HG03457 (cell line): ENCODE data around the gene VPS54.
"Not testable (repeated sequence)": the region's sequence is repeated elsewhere in the genome, so short reads cannot be mapped to it uniquely, and the experiment has no call there.

Experiments used
- ATAC-seq: cut with Tn5 transposase; IDR thresholded peaks from one replicate; pipeline ENCODE4 v1.9.1; 2021; ENCODE audit warnings: moderate number of reproducible peaks; ENCODE audit not compliant: unreplicated experiment

VPS54 gene

DNA sequence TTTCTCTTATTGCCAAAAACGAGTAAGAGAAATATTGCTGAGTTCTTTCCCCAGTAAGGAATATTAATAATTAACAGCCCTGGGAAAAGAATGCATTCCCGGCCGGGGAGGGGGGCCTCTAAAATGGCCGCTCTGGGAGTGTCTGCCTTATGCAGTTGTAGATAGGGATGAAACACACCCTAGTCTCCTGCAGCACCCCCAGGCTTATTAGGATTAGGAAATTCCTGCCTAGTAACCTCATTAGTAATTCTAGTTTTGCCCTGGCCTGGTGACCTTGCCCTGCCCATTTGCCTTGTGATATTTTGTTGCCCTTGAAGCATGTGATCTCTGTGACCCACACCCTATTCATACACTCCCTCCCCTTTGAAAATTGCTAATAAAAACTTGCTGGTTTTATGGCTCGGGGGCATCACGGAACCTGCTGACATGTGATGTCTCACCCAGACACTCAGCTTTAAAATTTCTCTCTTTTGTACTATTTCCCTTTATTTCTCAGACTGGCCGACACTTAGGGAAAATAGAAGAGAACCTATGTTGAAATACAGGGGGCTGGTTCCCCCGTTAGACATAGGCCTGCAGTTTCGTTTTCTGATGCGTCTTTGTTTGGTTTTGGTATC is 22.5 kb downstream of the VPS54 start:
- ATAC-seq: not testable (repeated sequence)

DNA sequence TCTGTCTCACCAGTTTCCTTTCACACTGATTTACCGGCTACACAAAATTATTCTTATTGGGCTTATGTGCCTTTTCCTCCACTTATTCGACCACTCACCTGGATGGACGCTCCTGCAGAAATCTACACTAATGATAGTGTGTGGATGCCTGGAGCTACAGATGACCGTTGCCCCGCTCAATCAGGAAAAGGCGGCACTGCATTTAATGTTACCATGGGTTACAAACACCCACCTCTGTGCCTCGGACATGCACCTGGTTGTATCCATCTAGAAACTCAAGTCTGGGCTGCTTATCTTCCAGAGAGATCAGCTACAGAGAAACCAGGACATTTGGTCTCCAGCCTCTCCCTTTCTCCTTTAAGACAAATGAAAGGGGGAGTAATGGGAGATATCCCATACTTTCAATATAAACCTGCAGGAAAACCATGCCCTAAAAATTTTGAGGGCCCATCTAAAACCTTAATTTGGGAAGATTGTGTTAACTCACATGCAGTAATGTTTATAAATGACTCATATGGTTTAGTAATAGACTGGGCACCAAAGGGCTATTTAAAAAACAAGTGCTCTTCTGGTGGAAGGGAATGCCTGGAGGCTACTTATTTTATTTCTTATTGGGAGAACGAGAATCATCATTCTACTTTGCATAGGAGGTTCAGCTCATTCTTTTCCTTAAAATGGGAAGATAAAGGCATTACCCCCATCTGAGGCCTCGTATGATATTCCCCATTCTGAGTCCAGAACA is 24.7 kb downstream of the VPS54 start:
- ATAC-seq: not testable (repeated sequence)

DNA sequence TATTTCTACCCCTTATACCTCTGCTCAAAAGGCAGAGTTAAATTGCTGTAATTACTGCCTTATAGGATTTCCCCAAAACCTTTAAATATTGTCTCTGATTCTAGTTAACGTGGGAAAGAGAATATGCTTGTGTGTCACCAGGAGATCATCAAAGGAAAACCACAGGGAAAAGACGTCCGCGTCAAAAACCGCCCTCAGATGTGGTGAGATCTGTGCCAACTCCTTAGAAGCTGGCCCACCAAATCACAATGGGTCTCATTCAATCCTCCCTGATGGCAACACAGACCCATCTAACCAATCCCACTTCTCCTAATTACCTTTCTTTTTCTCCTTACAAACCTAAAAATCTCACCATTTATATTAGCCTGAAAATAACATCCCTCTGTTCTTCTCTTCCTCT is 25.4 kb downstream of the VPS54 start:
- ATAC-seq: no peak

DNA sequence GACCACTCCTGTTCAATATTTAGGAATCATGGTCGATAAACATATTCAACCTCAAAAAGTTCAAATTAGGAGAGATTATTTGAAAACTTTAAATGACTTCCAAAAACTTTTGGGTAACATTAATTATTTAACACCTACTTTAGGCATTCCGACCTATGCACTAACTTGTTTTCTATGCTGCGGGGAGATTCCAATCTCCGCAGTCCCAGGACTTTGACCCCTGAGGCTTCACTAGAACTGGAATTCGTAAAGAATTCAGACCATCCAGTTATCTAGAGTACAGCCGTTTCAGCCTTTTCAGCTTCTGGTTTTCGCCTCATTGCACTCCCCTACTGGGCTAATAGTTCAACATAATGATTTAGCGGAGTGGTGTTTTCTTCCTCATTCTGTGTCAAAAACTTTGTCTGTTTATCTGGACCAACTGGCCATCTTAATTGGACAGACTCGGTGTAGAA is 26.1 kb downstream of the VPS54 start:
- ATAC-seq: not testable (repeated sequence)

DNA sequence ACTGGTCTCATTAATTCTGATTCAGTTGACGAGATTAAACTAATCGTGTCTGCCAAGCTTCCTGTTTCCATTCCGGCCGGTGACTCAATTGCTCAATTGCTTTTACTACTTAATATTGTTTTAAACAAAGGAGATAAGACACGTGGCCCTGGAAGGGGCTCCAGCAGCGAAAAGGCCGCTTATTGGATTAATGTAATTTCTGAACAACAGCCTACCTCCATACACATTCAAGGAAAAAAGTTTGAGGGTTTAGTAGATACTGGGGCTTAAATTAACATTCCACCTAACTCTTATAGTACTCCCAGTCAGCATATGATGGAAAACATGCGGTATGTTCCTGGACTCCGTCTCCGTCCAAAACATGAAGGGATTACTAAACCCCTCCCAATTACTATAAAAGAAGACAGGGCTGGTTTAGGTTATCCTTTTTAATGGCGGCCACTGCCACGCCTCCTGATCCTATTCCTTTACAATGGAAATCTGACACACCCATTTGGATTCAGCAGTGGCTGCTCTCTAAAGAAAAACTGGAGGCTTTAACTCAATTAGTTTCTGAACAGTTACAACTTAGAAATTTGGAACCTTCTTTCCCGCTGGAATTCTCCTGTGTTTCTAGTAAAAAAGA is 27.1 kb downstream of the VPS54 start:
- ATAC-seq: no peak

DNA sequence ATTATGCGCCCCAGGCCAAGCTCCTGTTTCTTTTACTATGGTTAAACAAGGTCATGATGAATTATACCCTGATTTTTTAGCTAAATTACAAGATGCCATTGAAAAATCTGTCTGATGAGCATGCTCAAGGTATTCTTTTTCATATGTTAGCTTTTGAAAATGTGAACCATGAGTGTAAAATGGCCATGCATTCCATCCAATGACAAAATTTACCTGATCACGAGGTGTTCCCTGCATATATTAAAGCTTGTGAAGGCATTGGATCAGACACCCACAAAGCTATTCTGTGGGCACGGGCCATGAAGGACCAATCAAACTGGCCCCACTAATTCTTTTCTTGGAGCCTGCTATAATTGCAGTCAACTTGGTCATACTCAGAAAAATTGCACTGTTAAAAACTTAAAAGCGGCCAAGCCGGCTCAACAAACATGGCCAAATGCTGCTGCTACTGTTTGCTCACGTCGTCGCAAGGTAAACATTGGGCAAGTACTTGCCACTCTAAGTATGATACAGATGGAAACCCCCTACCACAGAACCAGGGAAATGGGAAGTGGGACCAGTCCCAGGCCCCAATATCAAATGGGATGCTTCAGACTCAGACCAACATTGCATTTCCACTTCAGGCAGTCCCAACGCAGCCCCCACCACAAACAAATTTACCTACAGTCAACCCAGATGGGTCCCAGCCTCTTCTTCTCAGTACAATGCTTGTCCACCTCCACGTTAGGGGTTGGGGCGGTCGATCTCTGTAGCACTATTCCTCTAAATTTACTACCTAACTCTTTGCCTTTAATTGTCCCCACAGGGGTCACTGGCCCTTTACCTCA is 27.8 kb downstream of the VPS54 start:
- ATAC-seq: not testable (repeated sequence)

DNA sequence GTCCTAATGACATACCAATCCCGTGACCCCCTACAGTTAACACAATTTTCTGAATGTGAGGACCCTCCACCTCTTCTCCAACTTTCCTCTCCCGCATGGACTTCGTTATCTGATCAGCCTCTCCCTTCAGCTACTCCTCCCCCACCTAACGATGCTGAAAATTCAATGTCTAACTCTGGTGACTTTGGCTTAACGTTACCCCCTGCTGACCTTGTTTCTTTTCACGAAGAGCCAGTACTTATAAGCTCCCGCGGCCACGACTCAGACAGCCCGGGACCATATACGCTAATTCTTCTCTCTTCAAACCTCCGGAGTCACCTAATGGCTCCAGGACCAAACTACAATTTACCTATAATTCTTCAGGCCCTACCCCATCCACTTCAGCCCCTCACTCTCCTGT is 29.2 kb downstream of the VPS54 start:
- ATAC-seq: no peak

DNA sequence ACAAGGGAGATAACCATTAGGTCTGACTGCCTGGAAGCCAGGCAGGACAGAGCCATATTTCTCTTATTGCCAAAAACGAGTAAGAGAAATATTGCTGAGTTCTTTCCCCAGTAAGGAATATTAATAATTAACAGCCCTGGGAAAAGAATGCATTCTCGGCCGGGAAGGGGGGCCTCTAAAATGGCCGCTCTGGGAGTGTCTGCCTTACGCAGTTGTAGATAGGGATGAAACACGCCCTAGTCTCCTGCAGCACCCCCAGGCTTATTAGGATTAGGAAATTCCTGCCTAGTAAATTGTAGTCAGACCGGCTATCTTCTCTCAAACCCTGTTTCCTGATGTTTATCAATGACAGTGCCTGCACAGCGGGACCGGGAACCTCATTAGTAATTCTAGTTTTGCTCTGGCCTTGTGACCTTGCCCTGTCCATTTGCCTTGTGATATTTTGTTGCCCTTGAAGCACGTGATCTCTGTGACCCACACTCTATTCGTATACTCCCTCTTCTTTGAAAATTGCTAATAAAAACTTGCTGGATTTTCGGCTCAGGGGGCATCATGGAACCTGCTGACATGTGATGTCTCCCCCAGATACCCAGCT is 30.3 kb downstream of the VPS54 start:
- not testable (repeated sequence) for ATAC-seq

DNA sequence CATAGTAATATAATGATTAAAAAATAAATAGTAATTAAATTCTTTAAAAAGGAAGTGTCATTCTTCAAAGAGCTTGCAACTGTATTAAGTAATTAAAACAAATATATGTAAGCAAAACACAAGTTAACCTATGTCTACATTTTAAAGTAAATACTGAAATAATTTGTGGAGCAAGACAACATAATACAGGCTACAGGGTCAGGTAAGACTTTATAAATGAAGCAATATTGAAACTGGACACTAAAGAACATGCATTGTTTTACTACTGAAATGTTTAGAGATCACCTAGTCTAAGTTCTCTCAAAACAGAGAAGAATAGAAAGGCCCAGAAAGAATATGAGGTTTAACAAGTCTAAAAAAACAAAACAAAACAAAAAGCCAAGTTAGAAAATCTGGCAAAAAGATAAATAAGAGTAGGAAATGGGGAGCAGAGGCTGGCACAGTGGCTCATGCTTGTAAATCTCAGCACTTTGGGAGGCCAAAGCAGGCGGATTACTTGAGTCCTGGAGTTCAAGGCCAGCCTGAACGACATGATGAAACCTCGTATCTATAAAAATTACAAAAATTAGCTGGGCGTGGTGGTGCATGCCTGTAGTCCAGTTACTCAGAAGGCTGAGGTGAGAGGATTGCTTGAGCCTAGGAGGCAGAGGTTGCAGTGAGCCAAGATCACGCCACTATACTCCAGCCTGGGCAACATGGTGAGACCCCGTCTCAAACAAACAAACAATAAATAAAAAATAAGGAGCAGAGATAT is 34.4 kb downstream of the VPS54 start:
- no peak for ATAC-seq

DNA sequence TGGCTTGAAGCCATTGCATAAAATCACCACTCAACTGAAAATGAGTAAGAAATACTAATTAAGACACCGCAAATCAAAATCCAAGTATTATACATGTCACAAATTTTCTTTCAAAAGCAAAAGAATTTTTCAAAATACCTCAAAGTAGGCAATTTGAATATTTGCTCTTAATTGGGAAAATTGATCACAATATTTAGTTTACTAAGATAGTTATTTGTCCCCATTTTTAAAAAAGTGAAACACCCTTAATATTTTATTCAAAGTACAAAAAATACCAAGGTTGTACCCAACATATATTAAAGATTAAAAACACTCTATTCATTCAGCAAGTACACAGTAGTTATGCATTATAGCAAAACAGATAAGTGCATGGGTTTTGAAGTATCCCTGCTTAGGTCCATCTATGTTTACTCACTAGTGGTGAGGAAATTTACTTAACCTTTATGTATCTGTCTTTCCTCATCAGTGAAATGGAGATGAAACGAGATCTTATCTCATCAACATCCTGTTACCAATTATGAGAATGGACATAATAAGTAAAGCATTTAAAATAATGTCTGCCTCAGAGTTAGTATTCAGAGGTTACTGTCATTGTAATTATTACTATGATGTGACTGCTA is 35.1 kb downstream of the VPS54 start:
- no peak for ATAC-seq

DNA sequence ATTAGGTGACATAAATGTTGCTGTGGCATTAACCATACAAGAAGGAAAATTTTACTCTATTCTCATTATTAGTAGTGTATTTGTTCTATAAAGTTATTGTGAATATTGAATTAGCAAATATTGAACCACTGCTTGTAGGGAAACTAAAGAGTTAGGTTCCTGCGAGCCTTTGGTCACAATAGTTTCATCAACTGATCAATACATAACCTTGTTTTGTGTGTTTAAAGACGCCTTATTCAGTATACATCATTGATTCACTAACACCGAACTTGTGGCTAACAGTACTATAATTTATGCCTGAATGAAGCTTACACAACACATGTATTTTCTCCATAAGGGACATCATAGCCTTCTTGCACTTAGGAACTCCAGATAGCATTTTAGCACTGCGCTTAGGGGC is 36.9 kb downstream of the VPS54 start:
- ATAC-seq: no peak

DNA sequence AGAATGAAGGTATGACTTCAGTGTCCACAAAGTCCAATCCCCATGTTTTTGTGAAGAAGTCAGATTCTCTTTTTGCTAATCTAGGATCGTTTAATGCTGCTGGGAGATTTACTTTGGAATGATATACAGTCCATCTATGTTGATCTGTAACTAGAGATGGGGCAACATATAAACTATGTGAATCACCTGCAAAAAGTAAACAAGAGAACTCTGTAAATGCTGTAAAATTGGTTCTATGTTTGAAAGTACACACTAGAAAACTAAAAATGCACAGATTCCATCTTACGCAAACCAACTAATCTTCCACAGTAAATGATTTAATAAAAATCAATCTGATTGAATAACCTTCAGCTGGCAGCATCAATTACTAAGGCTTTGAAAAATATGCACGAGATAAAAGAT is 37.5 kb downstream of the VPS54 start:
- ATAC-seq: no peak

DNA sequence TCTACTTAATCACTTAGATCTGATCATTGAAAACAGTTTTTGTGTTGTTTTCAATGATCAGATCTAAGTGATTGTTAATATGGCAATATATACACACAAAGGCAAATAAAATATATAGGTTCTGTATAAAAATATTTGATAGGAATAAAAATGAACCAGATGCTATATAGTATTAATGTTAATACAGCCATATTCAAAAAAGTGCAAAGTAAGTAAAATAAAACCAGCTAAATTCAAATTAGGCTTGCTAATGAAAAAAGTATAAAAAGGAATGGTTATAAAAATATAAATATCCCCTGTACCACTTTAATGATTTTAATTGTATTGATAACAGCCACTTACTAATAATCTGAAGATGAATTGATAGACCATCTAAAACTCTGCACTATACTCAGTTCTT is 38.4 kb downstream of the VPS54 start:
- no peak for ATAC-seq

DNA sequence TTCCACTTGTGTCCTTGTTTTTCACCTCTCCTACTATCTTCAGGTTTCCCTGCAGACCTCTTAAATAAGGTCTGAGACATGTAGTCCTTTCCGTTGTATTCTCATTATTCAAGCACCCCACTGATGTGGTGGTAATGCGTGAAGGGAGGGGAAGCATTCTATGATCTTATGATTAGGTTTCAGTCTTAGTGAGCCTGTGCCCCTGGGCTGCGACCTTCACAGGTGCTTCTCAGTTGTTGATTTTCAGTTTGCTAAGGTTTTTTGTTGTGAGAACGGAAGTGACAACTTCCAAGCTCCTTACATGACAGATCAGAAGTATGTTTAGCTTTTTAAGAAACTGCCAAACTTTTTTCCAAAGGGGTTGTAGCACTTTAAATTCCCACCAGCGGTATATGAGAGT is 41.3 kb downstream of the VPS54 start:
- peak; percentile 75 for ATAC-seq

DNA sequence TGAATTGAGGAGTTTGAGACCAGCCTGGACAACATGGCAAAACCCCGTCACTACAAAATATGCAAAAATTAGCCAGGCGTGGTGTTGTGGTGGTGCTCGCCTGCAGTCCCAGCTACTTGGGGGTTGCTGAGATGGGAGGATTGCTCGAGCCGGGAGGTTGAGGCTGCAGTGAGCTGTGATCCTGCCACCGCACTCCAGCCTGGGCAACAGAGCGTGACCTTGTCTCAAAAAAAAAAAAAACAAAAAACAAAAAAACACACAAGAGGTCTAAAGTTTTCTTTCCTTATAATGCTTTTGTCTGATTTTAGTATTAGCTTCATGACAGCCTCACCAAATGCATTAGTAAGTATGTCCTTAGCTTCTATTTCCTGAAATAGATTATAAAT is 43.1 kb downstream of the VPS54 start:
- ATAC-seq: no peak

DNA sequence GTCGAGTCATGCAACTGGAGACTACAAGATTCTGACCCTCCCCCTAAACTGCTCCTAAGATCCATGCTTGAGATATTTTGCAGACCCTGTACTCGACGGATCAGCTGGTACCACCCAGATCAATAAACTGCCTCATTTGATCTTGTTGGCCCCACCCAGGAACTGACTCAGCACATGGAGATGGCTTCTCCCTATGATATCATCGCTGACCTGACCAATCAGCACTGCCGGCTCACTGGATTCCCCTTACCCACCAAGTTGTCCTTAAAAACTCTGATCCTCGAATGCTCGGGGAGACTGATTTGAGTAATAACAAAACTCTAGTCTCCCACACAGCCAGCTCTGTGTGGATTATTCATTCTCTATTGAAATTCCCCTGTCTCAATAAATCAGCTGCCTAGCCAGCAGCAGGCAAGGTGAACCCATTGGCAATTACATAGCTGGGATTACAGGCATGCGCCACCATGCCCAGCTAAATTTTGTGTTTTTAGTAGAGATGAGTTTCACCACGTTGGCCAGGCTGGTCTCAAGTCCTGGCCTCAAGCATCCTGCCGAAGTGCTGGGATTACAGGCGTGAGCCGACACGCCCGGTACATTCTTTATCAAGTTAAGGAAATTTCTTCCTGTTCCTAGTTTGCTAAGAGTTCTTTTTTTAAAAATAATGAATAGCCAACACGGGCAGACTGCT is 43.6 kb downstream of the VPS54 start:
- no peak for ATAC-seq

DNA sequence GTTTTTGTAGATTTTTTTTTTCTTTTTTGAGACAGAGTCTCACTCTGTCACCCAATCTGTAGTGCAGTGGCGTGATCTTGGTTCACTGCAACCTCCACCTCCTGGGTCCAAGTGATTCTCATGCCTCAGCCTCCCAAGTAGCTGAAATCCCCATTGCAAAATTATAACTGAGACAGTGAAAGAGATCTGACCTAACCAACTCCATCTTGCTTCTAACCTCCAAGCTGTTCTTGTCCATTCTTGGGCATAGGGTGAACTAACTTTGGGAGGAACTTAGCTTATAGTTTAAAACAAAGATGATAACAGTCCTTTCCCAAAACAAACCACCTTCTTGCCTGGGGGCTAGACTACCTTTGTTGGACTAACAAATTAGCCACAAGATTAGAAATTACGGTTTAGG is 44.2 kb downstream of the VPS54 start:
- not testable (repeated sequence) for ATAC-seq

DNA sequence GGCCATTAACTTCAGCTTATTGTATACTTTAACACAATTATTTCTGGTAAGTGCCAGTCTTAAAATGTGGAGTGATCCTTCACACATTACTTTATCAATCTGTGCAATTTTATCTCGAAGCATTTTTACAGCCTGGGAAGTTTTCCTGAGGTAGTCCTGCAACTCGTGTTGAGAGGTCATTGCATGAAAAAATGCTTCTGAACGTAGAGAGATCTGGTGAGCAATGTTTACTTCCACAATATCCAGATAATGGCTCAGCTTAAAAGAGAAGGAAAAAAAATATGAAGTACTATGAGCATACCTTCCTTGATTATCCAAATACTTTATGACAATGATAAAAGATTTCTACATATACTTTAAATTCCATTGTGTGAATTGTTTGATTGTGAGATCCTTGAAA is 57.0 kb downstream of the VPS54 start:
- ATAC-seq: no peak

DNA sequence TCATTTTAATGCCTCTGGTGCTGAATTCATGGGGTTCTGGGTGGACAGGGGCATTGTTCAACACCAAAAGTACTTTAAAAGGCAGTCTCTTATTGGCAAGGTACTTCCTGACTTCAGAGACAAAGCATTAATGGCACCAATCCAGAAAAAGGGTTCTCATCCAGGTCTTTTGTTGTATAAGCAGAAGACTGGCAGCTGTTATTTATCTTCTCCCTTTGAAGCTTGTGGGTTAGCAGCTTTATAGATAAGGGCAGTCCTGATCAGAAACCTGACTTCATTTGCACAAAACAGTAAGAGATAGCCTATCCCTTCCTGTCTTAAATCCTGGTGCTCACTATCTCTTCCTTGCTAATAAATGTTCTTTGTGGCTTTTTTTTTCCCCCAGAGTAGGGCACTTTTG is 68.8 kb downstream of the VPS54 start:
- ATAC-seq: no peak
